Stimulated activated CD8-positive, alpha-beta memory T cell treated with anti-CD3 and anti-CD28 coated beads, Interleukin-4, amount 100 ng/mL, for 4 hours (primary cell): ENCODE results near the gene GNAQ.
A peak's percentile ranks its signal among the peaks of the same experiment; 100 is the strongest.

ENCODE experiments used
- DNase-seq, 2 donors: peaks; one replicate each; pipeline ENCODE4 v3.0.0-alpha.2; 2020; ENCODE audit warnings: low read depth in 2 of 2, low spot score in 1 of 2

Gene GNAQ

GRCh38 chr9:78031893-78032729 lies 500 bp upstream of the GNAQ start:
- DNase-seq: peak; percentile 39 to 55

DNA sequence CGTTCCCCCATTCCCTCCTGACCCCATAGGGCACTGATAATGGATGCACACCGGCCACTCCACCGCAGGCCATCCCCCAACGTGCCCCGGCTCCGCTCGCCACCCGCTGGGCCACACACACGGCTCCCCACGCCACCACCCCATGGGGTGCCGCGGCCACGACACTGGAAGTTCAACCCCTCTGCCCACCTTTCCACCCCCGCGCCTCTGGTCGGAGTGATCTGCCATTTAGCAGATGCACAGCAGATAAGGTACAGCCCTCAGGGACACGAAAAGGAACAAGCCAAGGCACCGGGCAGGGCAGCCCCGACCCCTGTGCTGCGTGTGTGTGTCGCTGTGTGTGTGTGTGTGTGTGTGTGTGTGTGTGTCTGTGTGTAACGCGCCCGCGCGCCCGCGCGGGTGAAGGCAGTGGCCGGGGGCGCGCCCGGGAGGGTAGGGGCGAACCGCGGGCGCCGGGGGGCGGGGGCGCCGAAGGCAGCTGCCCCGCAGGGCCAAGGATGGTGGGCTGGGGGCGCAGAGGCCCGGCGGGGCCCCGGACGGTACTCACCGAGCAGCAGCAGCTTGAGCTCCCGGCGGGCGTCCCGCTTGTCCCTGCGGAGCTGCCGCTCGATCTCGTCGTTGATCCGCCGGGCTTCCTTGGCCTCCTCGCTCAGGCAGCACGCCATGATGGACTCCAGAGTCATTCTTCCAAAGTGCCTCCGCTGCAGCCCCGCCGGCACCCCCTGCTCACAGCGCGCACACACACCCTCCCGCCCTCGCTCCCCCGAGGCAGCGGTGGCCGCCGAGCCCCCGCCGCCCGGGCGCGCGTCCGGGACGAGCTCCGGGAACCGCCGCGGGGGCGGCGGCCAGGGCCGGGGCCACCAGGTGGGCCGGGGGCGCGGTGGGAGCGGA lies 813 bp downstream of the GNAQ start:
- DNase-seq: peak in 1 of 2 donors; percentile 7

GRCh38 chr9:78030296-78030552 lies 1.4 kb downstream of the GNAQ start:
- no peak for DNase-seq

GRCh38 chr9:78029551-78030295 lies 1.9 kb downstream of the GNAQ start:
- no peak for DNase-seq

DNA sequence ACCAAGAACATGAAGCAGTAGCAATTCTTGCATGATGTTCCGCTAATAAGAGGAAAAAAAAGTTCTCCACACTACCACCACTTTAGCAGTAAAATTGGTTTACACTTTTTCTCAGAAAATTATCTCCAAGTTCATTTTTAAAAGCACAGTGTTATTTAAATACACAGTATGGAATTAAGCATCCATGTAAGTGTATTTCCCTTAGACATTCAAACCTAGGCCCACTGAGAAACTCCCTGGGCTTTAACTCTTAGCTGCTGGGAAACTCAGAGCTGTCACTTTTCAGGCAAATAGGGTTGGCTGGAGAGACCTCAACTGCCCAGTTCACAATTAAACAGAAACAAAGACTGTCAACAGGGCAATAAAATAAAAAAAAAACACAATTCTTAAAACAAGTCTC lies 2.7 kb downstream of the GNAQ start:
- no peak for DNase-seq

- no peak for DNase-seq
These were observed 4.7 kb downstream of the GNAQ start for GRCh38 chr9:78026947-78027346.

DNA sequence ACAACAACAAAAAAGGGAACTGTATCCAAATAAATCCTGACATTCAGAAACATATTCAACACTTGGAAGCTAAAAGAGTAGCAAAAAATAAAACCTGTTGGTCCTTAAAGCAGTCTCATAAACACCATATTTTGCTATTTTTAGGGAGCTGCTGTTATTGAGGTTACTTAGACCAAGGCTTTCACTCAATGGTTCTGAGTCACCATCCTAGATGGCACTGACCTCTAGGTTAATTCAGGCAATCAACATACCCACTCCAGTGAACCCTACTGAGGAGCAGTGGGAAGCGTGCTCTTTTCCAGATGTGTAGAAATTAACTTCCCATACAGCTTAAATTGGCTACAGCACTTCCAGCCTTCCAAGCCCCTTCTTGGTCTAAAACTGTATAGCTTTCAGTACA lies 5.2 kb downstream of the GNAQ start:
- DNase-seq: no peak

DNA sequence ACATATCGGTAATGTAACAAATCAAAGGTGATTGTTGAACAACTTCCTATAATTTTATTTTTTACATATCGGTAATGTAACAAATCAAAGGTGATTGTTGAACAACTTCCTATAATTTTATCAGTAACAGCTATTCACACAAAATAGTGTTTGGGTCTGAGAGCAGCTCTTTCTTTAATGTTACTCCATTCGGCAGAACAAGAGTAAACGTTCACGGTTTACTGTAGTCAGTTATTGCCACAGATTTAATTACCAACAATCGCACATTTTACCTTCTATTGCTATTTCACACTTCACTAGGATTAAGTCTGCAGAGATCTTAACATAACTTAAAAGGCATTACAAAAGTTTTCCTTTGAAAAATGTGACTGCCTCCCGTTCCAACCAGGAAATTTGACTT lies 6.4 kb downstream of the GNAQ start:
- no peak for DNase-seq

DNA sequence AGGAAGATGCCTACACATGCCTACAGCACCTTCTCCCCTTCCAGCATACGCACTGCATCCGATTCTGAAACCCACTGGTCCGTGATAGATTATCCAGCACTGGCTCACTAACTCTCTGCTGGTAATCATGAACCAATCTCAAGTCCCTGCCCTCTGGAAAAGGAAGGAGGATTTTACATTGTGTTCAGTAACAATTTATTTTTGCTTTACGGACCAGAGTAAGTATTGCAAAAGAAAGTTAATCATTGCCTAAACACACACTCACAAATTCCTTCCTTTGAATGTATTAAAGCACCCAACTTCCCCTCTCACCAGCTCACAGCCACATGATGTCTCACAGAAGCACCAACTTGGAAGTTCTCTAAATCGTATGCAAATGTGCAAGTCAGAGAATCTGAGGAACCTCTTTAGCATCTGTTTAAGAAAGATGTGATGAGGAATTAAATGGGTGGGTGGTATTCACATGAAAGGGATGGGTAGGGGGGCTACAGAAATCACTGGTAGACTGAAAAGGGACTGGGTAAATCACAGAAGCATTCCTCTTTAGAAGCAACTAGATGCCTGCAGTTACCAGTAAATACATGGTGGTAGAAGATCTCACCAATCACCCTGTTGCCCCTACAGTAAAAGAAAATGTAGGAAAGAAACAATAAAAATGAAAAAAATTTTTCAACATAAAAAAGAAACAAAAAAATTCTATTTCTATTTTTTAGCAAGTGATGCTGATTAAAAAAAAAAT lies 8.4 kb downstream of the GNAQ start:
- no peak for DNase-seq

DNA sequence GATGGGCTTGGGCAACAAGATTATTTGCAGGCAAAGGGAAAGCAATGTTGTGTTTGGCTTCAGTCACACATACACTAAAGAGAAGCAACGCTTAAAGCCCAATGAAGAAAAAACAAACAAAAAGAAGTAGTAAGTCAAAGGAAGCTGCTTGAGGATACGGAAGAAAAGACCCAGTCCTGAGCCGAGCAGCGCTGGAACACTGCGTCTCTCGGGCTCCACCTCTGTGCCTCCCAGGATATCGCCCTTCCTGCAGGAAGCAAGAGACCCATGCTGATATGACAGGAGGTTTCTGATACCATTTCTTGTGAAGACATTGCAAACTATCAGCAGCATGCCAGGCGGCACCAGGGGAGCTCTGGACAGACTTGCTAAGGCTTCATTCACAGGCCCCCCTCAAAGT lies 9.9 kb downstream of the GNAQ start:
- DNase-seq: no peak

DNA sequence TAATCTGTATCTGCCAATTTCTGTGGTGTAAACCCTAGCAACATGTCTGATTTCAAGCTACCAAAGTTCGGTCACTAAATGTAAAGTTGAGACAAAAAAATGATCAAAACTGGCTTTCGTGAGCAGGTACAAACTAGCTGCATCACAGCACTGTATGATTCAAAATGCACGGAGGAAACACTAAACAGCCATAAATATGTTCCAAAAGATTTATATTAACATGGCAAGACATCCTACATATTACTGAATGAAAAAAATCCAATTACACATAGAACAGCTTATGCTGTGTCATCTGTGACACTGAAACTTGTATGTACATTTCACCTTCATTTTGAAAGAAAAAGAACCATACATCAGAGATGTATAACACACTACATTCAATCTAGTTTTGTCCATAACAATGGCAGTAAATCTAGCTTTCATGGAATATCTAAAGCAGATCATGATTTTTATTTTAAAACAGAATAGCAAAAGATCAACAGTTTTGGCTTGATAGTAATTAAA lies 14.4 kb downstream of the GNAQ start:
- DNase-seq: no peak

GRCh38 chr9:78015241-78015640 lies 16.4 kb downstream of the GNAQ start:
- DNase-seq: no peak

- no peak for DNase-seq
These were observed 16.8 kb downstream of the GNAQ start for GRCh38 chr9:78014776-78015175.

GRCh38 chr9:78013934-78014333 lies 17.7 kb downstream of the GNAQ start:
- no peak for DNase-seq

DNA sequence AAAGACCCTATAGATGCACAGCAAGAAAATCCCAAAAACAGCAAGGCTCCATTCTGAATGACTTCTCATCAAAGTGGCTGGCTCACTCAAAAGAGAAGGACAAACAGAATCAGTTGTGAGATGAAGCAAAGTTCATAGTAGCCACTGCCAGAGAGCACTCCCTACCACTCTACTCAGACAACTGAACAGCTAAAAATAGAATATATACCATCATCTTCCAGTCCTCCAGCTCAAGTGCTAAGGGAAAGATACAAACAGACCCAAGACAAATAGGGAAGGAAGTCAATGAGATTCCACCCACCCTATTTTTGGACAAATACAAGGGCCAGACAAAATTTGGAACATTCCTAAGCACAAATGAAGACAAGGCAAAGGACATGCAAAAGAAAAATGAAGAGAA lies 20.6 kb downstream of the GNAQ start:
- DNase-seq: no peak

- DNase-seq: no peak
These were observed 21.2 kb downstream of the GNAQ start for GRCh38 chr9:78010445-78010844.

DNA sequence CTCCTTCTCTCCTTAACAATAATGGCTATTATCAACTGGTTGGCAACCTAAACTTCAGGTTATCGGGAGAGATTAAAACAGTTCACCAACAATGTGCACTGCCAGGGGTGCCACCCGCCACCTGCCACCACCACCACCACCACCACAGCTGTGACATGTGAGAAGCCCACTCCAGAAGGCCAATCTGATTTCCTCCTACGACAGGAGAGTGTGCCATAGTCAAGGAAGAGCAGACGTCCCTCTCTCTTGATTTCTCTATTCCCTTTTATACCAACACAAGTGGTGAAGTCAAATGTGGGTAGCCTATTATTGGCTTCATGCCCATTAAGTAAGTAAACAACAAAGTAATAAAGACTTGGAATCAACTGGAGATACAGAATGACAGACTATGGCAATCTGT lies 22.4 kb downstream of the GNAQ start:
- DNase-seq: no peak

DNA sequence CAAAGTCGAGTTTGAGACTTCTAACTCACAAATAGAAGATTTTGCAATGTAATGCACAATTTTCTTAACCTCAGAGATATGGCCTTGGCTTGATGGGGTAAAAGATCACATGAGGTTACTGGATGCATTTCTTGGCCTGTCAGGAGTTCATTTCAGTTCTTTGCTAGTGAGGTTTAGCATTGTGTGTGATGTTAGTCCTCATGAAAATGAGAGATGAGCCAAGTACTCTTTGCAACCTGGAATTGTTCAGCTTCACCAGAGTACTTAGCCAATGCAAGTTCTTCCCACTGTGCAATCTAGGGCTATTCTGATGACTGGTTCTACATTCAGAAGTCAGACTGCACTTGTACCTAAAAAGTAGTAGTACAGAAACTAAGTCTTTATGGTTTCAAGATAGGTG lies 24.9 kb downstream of the GNAQ start:
- no peak for DNase-seq

- no peak for DNase-seq
These were observed 26.2 kb downstream of the GNAQ start for GRCh38 chr9:78005231-78006002.
